H1 (cell line): ENCODE results near the gene PCDHB16. TPM values are rescaled to one million over a fixed set of nuclear protein-coding genes. Genes with fewer than 3 reads are reported as not detected.

Experiments
- YY1 ChIP-seq: IDR thresholded peaks from 2 replicates; pipeline ENCODE4 v1.6.1; 2011; ENCODE audit warnings: low read depth, mild to moderate bottlenecking, low read length
- polyA plus RNA-seq, 7 experiments: library from polyadenylated mRNA; depleted of rRNA in 3 of 7; stranded (reverse) in 5 of 7; unstranded in 2 of 7; fragments of >200 nt in 5 of 7; fragments of 200-250 nt in 2 of 7; gene quantifications; 1 replicate in 5 of 7; 2 replicates in 1 of 7; 4 replicates in 1 of 7; pipeline versions ENCODE4 v1.2.1 to v1.2.3, GENCODE V29; 2011 to 2013; ENCODE audit warnings: missing spikeins in 2 of 7, mixed read lengths in 2 of 7
- total RNA-seq: library from RNA; stranded (reverse); fragmentation: NEBNext Ultra II Directional; extraction: Animal tissue kit (Norgen Biotek cat#: 25700); gene quantifications from 2 replicates; pipeline ENCODE4 v1.2.1, GENCODE V29; 2021

Gene PCDHB16
- total and polyA plus RNA-seq, 2 of the 8 experiments (the other 6 are each of a cell fraction or from before 2014, with no cell fraction given), result 2.2 to 5.2 TPM

DNA sequence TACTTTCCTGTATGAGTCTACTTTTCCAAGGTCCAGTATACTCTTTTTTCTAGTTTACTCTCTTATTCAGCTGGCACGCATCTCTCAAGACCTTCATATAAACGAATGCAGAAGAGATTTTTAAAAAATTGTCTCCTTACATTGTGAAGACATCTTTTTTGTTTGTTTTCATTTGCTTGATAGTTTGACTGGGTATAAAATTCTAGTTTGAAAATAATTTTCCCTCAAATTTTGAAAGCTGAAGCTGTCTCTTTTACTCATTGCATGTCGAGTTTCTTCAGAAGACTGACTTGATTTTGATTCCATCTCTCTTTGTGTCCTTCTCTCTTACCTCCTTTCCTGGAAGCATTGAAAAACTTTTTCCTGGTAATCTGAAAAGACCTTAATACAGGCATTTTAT, 14.2 kb downstream of the PCDHB16 start (continued):
- TF ChIP-seq YY1, result no peak
- TF ChIP-seq, all 59 proteins: peak for 0
